ENCODE measurements around the gene UBASH3A. TPM values are rescaled to one million over a fixed set of nuclear protein-coding genes. Genes with fewer than 3 reads are reported as not detected.

The UBASH3A gene
- total RNA-seq, result 2.0 TPM

GRCh38 chr21:42403611-42404231 is at the start of gene UBASH3A:
Gene UBASH3A, plus strand, starts transcription at chr21:42403902. Its CDS starts 44 bp downstream, at chr21:42403946.
- no peak for DNase-seq (ENCODE audit: low spot score)

GRCh38 chr21:42356046-42356445 is 47.7 kb upstream of the UBASH3A start:
- DNase-seq (ENCODE audit: low spot score), result no peak

GRCh38 chr21:42356650-42357049 is 47.1 kb upstream of the UBASH3A start:
- DNase-seq (ENCODE audit: low spot score), result no peak

GRCh38 chr21:42357307-42357706 is 46.4 kb upstream of the UBASH3A start:
- DNase-seq (ENCODE audit: low spot score), result no peak

GRCh38 chr21:42358261-42358660 is 45.4 kb upstream of the UBASH3A start:
- no peak for DNase-seq (ENCODE audit: low spot score)

- no peak for DNase-seq (ENCODE audit: low spot score)
Measured at GRCh38 chr21:42358937-42359336, 44.8 kb upstream of the UBASH3A start.

- no peak for DNase-seq (ENCODE audit: low spot score)
Measured at GRCh38 chr21:42360317-42360716, 43.4 kb upstream of the UBASH3A start.

- no peak for DNase-seq (ENCODE audit: low spot score)
Measured at GRCh38 chr21:42361286-42361685, 42.4 kb upstream of the UBASH3A start.

- no peak for DNase-seq (ENCODE audit: low spot score)
Measured at GRCh38 chr21:42362198-42362597, 41.5 kb upstream of the UBASH3A start.

GRCh38 chr21:42362700-42363099 is 41.0 kb upstream of the UBASH3A start:
- no peak for DNase-seq (ENCODE audit: low spot score)

- peak; percentile 61 for DNase-seq (ENCODE audit: low spot score)
Measured at GRCh38 chr21:42363312-42363711, 40.4 kb upstream of the UBASH3A start.

GRCh38 chr21:42364304-42364865 is 39.3 kb upstream of the UBASH3A start:
- no peak for DNase-seq (ENCODE audit: low spot score)

GRCh38 chr21:42365770-42366169 is 37.9 kb upstream of the UBASH3A start:
- no peak for DNase-seq (ENCODE audit: low spot score)

- DNase-seq (ENCODE audit: low spot score), result peak; percentile 50
Measured at GRCh38 chr21:42366292-42367010, 37.3 kb upstream of the UBASH3A start, which contains the start of gene TFF1. Gene TFF1, minus strand, starts transcription at chr21:42366535. Its CDS starts 40 bp downstream, at chr21:42366495.

- DNase-seq (ENCODE audit: low spot score), result no peak
Measured at GRCh38 chr21:42367367-42368165, 36.1 kb upstream of the UBASH3A start.

GRCh38 chr21:42369821-42370220 is 33.9 kb upstream of the UBASH3A start:
- DNase-seq (ENCODE audit: low spot score), result no peak

- DNase-seq (ENCODE audit: low spot score), result no peak
Measured at GRCh38 chr21:42370894-42371654, 32.6 kb upstream of the UBASH3A start.

GRCh38 chr21:42373196-42373907 is 30.4 kb upstream of the UBASH3A start:
- no peak for DNase-seq (ENCODE audit: low spot score)

- DNase-seq (ENCODE audit: low spot score), result no peak
Measured at GRCh38 chr21:42373908-42374455, 29.7 kb upstream of the UBASH3A start.

- no peak for DNase-seq (ENCODE audit: low spot score)
Measured at GRCh38 chr21:42374457-42374856, 29.2 kb upstream of the UBASH3A start.
